ENCODE results near the gene RBM3.

RBM3 gene

DNA sequence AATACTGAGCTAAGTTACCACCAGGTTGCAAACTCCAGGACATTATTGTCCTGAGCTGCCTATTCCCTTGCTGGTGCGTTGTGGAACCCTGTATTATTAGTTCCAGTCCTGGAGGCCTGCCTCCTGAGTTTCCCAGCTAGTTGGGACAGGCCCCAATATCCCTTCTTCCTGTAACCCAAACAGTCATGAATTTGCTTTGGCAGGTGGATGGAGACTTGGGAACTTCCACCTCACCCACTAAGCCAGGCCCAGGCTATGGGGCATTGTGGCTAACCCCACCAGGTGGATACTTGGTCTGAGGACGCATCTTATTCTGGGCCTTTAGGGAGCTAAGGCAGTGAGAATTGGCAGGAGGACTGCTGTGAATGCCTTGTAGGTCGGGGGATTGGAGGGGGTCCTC is 5.0 kb downstream of the RBM3 start:
- no peak for DNase-seq
- H3K27me3 ChIP-seq, result no peaks in the 10 kb centered on the region
- H3K4me3 ChIP-seq, result no peak overlapping the region
- H3K27ac ChIP-seq, result no peak overlapping the region
- TF ChIP-seq, protein P1, sequence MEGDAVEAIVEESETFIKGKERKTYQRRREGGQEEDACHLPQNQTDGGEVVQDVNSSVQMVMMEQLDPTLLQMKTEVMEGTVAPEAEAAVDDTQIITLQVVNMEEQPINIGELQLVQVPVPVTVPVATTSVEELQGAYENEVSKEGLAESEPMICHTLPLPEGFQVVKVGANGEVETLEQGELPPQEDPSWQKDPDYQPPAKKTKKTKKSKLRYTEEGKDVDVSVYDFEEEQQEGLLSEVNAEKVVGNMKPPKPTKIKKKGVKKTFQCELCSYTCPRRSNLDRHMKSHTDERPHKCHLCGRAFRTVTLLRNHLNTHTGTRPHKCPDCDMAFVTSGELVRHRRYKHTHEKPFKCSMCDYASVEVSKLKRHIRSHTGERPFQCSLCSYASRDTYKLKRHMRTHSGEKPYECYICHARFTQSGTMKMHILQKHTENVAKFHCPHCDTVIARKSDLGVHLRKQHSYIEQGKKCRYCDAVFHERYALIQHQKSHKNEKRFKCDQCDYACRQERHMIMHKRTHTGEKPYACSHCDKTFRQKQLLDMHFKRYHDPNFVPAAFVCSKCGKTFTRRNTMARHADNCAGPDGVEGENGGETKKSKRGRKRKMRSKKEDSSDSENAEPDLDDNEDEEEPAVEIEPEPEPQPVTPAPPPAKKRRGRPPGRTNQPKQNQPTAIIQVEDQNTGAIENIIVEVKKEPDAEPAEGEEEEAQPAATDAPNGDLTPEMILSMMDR (IDR thresholded peaks at IDR 0.05), result no peak
- peaks cover 0 to 22% (median 14%) of the 10 kb centered on the region in 4 donors for H3K4me1 ChIP-seq
- H3K9me3 ChIP-seq, result no peaks in the 10 kb centered on the region
- peaks cover 29 to 41% (median 39%) of the 10 kb centered on the region in 3 donors for H3K36me3 ChIP-seq
- intact Hi-C loops (cut with DNase I; ENCODE audit: low total_unique reads), result no loop called here

DNA sequence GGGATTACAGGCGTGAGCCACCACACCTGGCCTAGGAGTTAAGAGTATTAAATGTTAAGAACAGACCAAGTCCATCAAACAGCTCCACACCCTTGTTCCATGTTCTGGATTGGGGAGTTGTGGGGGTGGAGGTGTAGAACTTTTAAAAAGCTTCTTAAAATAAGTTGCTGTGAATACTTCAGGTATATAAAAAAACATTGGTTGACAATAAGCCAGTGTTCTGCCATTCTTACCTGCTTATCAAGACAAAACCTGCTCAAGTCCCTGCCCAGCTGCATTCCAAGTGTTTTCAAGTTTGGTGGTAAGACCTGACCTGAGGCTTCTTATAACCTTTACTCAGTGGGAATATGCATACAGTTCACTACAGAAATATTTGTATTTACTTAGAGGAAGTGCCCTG is 6.4 kb downstream of the RBM3 start:
- TF ChIP-seq, protein P1 (IDR thresholded peaks at IDR 0.05), result no peak
- intact Hi-C loops (cut with DNase I; ENCODE audit: low total_unique reads), result no loop called here
- H3K4me1 ChIP-seq, result peaks cover 0 to 15% (median 8%) of the 10 kb centered on the region in 4 donors
- no peak overlapping the region for H3K4me3 ChIP-seq
- no peaks in the 10 kb centered on the region for H3K9me3 ChIP-seq
- H3K36me3 ChIP-seq, result peaks cover 25 to 36% (median 35%) of the 10 kb centered on the region in 3 donors
- H3K27ac ChIP-seq, result no peak overlapping the region
- no peak for DNase-seq
- no peaks in the 10 kb centered on the region for H3K27me3 ChIP-seq

DNA sequence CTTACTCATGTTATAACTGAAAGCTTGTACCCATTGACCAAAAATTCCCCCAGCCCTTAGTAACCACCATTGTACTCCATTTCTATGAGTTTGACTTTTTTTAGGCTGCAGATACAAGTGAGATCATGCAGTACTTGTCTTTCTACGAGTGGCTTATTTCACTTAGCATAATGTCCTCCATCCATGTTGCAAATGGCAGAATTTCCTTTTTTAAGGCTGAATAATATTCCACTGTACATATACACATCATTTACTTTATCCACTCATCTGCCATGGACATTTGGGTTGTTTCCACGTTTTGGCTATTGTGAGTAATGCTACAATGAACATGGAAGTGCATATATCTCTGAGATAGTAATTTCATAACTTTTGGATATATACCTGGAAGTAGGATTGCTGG is 10.4 kb downstream of the RBM3 start:
- Histone ChIP-seq H3K36me3 (no peaks in the 10 kb centered on the region), H3K4me3 (no peak overlapping the region), H3K9me3 (no peaks in the 10 kb centered on the region), H3K4me1 (no peaks in the 10 kb centered on the region), H3K27me3 (no peaks in the 10 kb centered on the region), H3K27ac (no peak overlapping the region)
- TF ChIP-seq, protein P1 (IDR thresholded peaks at IDR 0.05), result no peak
- no peak for DNase-seq
- intact Hi-C loops (cut with DNase I; ENCODE audit: low total_unique reads), result no loop called here

DNA sequence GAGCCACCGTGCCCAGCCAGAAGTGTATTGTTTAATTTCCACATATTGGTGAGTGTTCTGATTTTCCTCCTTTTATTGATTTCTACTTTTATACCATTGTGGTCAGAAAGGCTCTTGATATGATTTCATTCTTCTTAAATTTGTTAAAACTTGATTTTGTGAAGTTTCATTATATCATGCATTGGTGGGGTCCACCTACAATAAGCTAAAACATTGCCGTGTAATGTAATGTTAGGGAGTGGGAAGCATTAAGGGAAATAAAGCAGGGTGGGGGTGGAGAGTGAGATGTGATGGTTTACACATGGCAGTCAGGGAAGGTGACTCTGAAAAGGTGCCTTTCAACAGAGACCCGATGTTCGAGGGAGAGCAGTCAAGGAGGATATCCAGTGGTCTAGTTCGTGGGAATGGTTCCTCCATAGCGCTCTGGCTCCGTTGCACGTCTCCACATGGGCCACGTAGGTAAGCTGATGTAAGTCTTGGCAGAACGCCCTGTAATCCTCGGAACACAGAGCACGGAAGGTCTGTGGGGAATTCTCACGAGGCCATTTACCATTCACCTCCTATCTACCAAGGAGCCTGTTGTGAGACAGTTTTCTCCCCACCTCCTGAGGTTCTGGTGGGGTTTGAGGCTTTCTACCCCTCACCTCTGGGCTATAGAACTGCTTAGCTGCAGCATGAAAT is 15.3 kb downstream of the RBM3 start:
- H3K9me3 ChIP-seq, result no peaks in the 10 kb centered on the region
- H3K36me3 ChIP-seq, result no peaks in the 10 kb centered on the region

DNA sequence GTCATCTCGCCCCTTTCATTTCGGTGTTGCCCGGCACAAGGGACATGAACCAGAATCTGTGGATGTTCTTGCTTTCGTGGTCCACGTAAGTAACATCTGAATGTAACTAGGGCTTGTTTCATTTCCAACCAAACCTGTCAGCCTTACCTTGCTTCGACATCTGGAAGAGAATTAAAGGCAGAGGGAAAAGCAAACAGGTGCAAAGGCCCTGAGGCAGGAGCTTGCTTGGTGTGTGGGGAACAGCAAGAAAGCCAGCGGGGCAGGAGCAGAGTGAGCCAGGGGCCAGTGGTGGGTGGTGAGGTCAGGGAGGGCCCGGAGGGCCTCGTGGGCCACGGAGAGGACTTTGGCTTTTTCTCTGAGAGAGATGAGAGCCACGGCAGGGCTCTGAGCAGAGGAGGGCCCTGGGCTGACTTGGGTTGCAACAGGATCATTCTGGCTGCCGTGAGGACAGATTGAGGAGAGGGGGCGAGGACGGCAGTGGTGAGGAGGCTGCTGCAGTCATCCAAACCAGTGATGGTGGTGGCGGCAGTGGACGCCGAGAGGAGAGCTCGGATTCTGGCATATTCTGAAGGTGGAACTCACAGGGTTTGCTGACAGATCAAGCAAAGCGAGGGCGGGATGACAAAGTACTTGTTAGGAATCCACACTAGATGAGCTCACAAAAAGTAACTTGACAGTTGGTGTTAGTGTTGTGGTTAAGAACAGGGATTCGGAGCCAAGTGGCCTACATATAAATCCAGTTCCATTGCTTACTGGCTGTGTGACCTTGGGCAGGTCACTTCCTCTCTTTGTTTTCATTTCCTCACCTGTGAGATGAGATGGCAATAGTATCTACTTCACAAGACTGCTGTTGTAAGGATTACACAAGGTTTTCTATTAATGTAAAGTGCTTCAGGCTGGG is 16.2 kb downstream of the RBM3 start:
- TF ChIP-seq, protein P1 (IDR thresholded peaks at IDR 0.05), result no peak
- Histone ChIP-seq H3K4me3 (no peak overlapping the region), H3K4me1 (no peaks in the 10 kb centered on the region), H3K27ac (no peak overlapping the region), H3K36me3 (no peaks in the 10 kb centered on the region), H3K27me3 (no peaks in the 10 kb centered on the region), H3K9me3 (no peaks in the 10 kb centered on the region)
- no peak for DNase-seq
- intact Hi-C loops (cut with DNase I; ENCODE audit: low total_unique reads), result loop anchor here (10.0 kb wide), 1 partner anchor 116 kb away; the partner anchor contains the start of genes FTSJ1 and SLC38A5

More for the DNA sequence above, 15.3 kb downstream of the RBM3 start:
- intact Hi-C loops (cut with DNase I; ENCODE audit: low total_unique reads), result loop anchor here (10.0 kb wide), 1 partner anchor 115 kb away; the partner anchor contains the start of genes FTSJ1 and SLC38A5
- DNase-seq, result no peak
- Histone ChIP-seq H3K4me1 (no peaks in the 10 kb centered on the region), H3K27ac (no peak overlapping the region), H3K4me3 (no peak overlapping the region), H3K27me3 (no peaks in the 10 kb centered on the region)
- TF ChIP-seq, protein P1 (IDR thresholded peaks at IDR 0.05), result no peak

All from tibial artery (tissue), 4 donors.